GM18909 (cell line): ENCODE results near the gene YDJC.
"Not testable (repeated sequence)": the region's sequence is repeated elsewhere in the genome, so short reads cannot be mapped to it uniquely, and the experiment has no call there.

Source experiments
- ATAC-seq: cut with Tn5 transposase; IDR thresholded peaks from one replicate; pipeline ENCODE4 v1.9.1; 2021; ENCODE audit warnings: mild to moderate bottlenecking; ENCODE audit not compliant: unreplicated experiment, poor library complexity

Gene YDJC, protein sequence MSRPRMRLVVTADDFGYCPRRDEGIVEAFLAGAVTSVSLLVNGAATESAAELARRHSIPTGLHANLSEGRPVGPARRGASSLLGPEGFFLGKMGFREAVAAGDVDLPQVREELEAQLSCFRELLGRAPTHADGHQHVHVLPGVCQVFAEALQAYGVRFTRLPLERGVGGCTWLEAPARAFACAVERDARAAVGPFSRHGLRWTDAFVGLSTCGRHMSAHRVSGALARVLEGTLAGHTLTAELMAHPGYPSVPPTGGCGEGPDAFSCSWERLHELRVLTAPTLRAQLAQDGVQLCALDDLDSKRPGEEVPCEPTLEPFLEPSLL

GRCh38 chr22:21629255-21630149, at the start of gene YDJC:
TSS of gene YDJC (minus strand) at chr22:21630022. CDS start at chr22:21630014, 8 bp downstream.
- peak; percentile 85 for ATAC-seq

DNA sequence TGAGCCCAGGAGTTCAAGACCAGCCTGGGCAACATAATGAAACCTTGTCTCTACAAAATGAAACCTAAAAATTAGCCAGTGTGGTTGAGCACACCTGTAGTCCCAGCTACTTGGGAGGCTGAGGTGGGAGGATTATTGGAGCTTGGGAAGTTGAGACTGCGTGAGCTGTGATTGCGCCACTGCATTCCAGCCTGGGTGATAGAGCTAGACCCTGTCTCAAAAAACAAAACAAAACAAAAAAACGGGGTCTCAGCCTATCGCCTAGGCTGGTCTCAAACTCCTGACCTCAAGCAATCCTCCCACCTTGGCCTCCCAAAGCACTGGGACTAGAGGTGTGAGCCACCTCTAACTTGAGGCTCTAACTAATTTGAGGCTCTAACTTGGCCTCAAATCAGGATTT, 49.6 kb upstream of the YDJC start:
- ATAC-seq, result no peak

DNA sequence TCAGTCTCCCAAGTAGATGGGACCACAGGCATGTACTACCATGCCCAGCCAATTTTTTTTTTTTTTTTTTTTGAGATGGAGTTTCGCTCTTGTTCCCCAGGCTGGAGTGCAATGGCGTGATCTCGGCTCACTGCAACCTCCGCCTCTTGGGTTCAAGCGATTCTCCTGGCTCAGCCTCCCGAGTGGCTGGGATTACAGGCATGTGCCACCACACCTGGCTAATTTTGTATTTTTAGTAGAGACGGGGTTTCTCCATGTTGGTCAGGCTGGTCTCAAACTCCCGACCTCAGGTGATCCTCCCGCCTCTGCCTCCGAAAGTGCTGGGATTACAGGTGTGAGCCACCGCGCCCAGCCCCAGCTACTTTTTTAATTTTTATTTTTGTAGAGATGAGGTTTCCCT, 49.0 kb upstream of the YDJC start:
- not testable (repeated sequence) for ATAC-seq

- no peak for ATAC-seq
Observed at GRCh38 chr22:21677606-21678443, 48.0 kb upstream of the YDJC start.

GRCh38 chr22:21674638-21675245, 44.9 kb upstream of the YDJC start:
- ATAC-seq, result no peak

GRCh38 chr22:21673534-21674321, 43.9 kb upstream of the YDJC start:
- no peak for ATAC-seq

- ATAC-seq, result no peak
Observed at GRCh38 chr22:21672107-21672629, 42.3 kb upstream of the YDJC start.

DNA sequence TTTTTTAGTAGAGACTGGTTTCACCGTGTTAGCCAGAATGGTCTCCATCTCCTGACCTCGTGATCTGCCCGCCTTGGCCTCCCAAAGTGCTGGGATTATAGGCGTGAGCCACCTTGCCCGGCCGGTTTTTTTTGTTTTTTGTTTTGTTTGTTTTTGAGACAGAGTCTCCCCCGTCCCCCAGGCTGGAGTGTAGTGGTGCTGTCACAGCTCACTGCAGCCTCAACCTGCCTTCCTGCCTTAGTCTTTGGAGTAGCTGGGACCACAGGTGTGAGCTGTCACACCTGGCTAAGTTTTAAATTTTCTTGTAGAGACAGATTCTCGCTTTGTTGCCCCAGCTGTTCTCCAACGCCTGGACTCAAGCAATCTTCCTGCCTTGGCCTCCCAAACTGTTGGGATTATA, 39.2 kb upstream of the YDJC start:
- no peak for ATAC-seq

DNA sequence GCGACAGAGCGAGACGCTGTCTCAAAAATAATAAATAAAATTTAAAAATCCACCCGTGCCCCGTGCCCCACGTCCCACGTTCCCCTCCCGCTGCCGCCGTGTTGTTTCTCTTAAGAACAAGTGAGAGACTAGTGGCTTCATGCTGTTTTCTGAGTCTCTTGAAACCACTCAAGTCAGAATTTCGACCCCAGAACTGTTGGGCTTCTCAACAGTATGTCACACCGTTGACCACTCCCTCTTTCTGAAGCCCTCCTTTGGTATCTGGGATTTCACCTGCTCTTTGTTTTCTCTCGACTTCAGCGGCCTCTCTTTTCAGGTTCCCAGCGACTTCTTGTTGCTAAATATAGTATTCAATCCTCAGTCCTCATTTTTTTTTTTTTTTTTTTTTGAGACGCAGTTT, 37.0 kb upstream of the YDJC start:
- ATAC-seq, result no peak

GRCh38 chr22:21665047-21665851, 35.4 kb upstream of the YDJC start:
- no peak for ATAC-seq

GRCh38 chr22:21663738-21664137, 33.9 kb upstream of the YDJC start:
- ATAC-seq, result no peak

GRCh38 chr22:21661991-21662390, 32.2 kb upstream of the YDJC start:
- ATAC-seq, result no peak

- no peak for ATAC-seq
Observed at GRCh38 chr22:21660904-21661303, 31.1 kb upstream of the YDJC start.

DNA sequence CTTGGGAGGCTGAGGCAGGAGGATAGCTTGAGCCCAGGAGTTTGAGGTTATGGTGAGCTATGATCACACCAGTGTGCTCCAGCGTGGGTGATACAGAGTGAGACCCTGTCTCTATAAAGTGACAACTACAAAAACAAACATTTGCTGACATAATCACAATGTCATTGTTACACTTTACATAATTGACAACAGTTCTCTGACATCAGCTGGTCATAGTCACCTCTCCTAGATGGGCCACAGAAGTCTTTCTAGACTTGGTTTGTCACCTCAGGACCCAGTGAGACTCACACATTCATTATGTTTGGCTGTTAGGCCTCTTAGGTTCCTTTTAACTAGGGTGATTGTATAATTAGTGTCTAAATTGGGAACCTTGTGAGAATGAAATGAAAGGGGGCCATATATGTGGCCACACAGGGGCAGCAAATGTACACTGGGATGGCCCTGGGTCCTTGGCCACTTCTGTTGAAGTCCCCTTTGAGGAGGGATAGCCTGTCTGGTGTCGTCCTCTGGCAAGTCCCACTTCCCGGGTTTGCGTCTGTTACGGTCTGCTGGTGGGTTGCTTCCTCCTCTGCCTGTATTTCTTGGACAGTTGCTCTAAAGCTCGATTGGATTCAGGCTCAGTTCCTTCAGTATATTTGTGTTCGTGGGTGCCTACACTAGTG, 30.2 kb upstream of the YDJC start:
- ATAC-seq, result no peak

DNA sequence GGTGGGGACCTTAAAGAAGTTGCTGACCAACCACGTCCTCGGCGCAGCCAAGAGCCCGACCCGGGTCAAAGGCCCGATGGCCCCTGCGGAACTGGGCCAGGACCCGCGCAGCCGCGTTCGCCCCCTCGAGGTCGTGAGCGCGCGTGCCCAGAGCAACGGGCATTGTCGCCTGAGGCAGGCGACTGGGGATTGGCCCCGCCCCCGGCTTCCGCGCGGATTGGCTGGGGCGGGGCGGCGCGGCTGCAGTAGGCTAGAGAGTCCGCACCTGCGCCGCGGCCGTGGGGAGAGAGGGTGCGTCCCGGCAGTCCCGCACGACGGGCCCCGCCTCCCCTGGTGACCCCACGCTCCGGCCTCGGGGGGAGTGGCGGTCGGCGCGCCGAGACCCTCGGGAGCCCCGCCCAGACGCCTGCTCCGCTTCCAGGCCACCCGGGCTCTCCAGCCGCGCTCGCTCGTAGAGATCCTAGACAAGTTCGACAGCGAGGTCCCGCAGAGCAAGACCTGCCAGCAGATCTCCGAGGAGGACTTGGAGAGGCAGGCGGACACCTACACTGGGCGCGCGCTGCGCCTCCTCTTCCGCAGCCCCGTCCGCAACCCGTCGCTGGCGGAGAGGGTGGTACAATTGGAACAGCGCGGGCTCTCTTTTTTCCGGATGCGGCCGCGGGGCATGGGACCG, 27.7 kb upstream of the YDJC start:
- ATAC-seq, result peak; percentile 77

- no peak for ATAC-seq
Observed at GRCh38 chr22:21657020-21657359, 27.2 kb upstream of the YDJC start.
